Thoracic aorta (tissue), 2 donors: ENCODE results near the gene GRM6. TPM values are rescaled to one million over a fixed set of nuclear protein-coding genes. Genes with fewer than 3 reads are reported as not detected.

ENCODE experiments used
- ATAC-seq: fragments of 150-250 bp; one replicate; pipeline ENCODE4 v1.8.0; 2017; ENCODE audit warnings: low read depth; ENCODE audit not compliant: insufficient number of reproducible peaks, low FRiP score
- DNase-seq: peaks from one replicate; pipeline ENCODE4 v3.0.0-alpha.2; 2020; ENCODE audit warnings: low spot score
- H3K27ac ChIP-seq, 2 donors: fragments of 200-600 bp; sonication (generic); 1 replicate in 1 of 2; 2 replicates in 1 of 2; pipeline ENCODE4 v1.5.1; 2016; ENCODE audit warnings: mild to moderate bottlenecking in 2 of 2, moderate library complexity in 2 of 2
- H3K27me3 ChIP-seq: fragments of 200-600 bp; sonication (generic); replicated peaks from 2 replicates; pipeline ENCODE4 v1.6.0; 2016; ENCODE audit warnings: mild to moderate bottlenecking; ENCODE audit not compliant: insufficient read depth
- H3K36me3 ChIP-seq: fragments of 200-600 bp; sonication (generic); one replicate; pipeline ENCODE4 v1.5.1; 2016
- H3K4me1 ChIP-seq, 2 donors: fragments of 200-600 bp; sonication (generic); 1 replicate in 1 of 2; 2 replicates in 1 of 2; pipeline versions ENCODE4 v1.5.1 to v1.6.0; 2016; ENCODE audit warnings: low read depth in 2 of 2, mild to moderate bottlenecking in 1 of 2; ENCODE audit not compliant: control insufficient read depth in 1 of 2
- H3K4me3 ChIP-seq: fragments of 200-600 bp; sonication (generic); 2 replicates; pipeline ENCODE4 v1.5.1; 2016; ENCODE audit warnings: mild to moderate bottlenecking
- H3K9me3 ChIP-seq: fragments of 200-600 bp; sonication (generic); 2 replicates; pipeline ENCODE4 v1.5.1; 2016
- total RNA-seq, 2 donors: library from RNA; depleted of rRNA; stranded (reverse); fragments of >200 nt; gene quantifications; one replicate each; pipeline versions ENCODE4 v1.1.0 to v1.2.3, GENCODE V29; 2016
- TF ChIP-seq, protein P1 (sequence below): fragments of 200-600 bp; sonication (generic); IDR thresholded peaks from one replicate; pipeline ENCODE4 v1.5.1; 2019; ENCODE audit warnings: antibody characterized with exemption

The GRM6 gene
- total RNA-seq, 2 donors from 2014 or later: not detected

GRCh38 chr5:178993955-178994579 lies 1.1 kb downstream of the GRM6 start:
- H3K27ac ChIP-seq: no peak overlapping the region
- no peaks in the 10 kb centered on the region for H3K27me3 ChIP-seq
- H3K4me1 ChIP-seq: no peaks in the 10 kb centered on the region
- TF ChIP-seq, protein P1, sequence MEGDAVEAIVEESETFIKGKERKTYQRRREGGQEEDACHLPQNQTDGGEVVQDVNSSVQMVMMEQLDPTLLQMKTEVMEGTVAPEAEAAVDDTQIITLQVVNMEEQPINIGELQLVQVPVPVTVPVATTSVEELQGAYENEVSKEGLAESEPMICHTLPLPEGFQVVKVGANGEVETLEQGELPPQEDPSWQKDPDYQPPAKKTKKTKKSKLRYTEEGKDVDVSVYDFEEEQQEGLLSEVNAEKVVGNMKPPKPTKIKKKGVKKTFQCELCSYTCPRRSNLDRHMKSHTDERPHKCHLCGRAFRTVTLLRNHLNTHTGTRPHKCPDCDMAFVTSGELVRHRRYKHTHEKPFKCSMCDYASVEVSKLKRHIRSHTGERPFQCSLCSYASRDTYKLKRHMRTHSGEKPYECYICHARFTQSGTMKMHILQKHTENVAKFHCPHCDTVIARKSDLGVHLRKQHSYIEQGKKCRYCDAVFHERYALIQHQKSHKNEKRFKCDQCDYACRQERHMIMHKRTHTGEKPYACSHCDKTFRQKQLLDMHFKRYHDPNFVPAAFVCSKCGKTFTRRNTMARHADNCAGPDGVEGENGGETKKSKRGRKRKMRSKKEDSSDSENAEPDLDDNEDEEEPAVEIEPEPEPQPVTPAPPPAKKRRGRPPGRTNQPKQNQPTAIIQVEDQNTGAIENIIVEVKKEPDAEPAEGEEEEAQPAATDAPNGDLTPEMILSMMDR: no peak
- ATAC-seq (no peak), DNase-seq (no peak)
- H3K4me3 ChIP-seq: no peak overlapping the region
- no peaks in the 10 kb centered on the region for H3K36me3 ChIP-seq
- H3K9me3 ChIP-seq: peaks cover 8% of the 10 kb centered on the region

- no peaks in the 10 kb centered on the region for H3K27me3 ChIP-seq
- H3K9me3 ChIP-seq: peaks cover 8% of the 10 kb centered on the region
- no peak for ATAC-seq
Observed at GRCh38 chr5:178993236-178993765, 1.8 kb downstream of the GRM6 start.

DNA sequence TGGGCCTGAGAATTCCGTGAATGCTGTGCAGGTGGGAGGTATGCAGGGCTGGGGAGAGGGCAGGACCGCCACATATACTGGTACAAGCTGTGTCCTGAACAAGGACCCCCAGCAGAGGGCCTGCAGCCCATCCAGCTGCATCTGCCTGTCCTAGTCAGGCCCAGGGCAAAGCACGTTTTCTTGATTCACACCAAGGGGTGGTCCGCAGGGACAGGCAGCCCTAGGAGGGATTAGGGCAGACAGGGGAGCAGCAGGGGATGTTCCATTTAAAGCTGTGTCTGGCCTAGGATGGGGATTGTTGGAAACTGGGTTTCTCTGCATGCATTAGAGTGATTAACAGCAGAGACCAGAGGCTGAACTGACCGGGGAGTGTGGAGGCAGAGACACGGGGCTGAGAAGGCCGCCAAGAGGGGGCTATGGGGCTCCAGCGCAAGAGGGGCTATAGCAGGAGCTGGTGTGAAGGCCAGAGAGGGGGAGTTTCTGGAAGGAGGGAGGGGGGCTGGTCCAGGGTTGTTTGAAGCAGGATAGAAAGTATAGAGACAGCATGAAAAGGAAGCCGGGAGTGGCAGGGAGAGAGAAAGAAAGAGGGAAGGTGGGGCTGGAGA lies 2.7 kb downstream of the GRM6 start:
- H3K27me3 ChIP-seq: no peaks in the 10 kb centered on the region
- H3K36me3 ChIP-seq: no peaks in the 10 kb centered on the region
- peaks cover 9% of the 10 kb centered on the region for H3K9me3 ChIP-seq
- TF ChIP-seq, protein P1: no peak
- H3K4me3 ChIP-seq: no peak overlapping the region
- no peak overlapping the region for H3K27ac ChIP-seq
- H3K4me1 ChIP-seq: no peaks in the 10 kb centered on the region
- ATAC-seq: no peak
- DNase-seq: no peak

More at GRCh38 chr5:178993236-178993765, 1.8 kb downstream of the GRM6 start:
- Histone ChIP-seq H3K36me3 (no peaks in the 10 kb centered on the region), H3K4me1 (no peaks in the 10 kb centered on the region), H3K27ac (no peak overlapping the region), H3K4me3 (no peak overlapping the region)
- TF ChIP-seq, protein P1: no peak
- no peak for DNase-seq

GRCh38 chr5:178991190-178992145 lies 3.7 kb downstream of the GRM6 start:
- ATAC-seq: no peak
- no peaks in the 10 kb centered on the region for H3K4me1 ChIP-seq
- TF ChIP-seq, protein P1: no peak
- H3K4me3 ChIP-seq: no peak overlapping the region
- H3K27me3 ChIP-seq: no peaks in the 10 kb centered on the region
- DNase-seq: no peak
- no peaks in the 10 kb centered on the region for H3K36me3 ChIP-seq
- H3K27ac ChIP-seq: no peak overlapping the region
- peaks cover 15% of the 10 kb centered on the region for H3K9me3 ChIP-seq

DNA sequence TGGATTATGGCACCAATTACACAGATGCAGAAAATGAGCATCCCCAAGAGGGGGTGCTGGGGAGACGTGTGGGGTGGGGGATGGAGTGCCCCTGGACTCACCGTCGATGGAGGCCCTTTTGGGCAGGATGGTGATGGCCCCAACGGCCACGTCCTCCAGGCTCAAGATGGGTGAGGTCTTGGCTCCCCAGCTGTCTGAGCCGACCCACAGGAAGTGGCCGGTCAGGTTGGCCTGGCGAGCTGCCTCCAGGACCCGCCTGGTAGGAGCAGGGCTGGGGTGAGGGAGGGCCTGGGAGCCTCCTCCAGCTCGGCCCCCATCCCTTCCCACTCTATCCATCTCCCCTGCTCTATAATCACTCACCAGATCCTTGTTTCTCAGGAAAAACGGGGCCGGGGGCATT lies 4.6 kb downstream of the GRM6 start:
- peaks cover 24% of the 10 kb centered on the region for H3K9me3 ChIP-seq
- DNase-seq (no peak), ATAC-seq (no peak)

More for the DNA sequence above, 4.6 kb downstream of the GRM6 start:
- H3K27ac ChIP-seq: no peak overlapping the region
- TF ChIP-seq, protein P1: no peak
- no peaks in the 10 kb centered on the region for H3K36me3 ChIP-seq
- no peak overlapping the region for H3K4me3 ChIP-seq
- H3K4me1 ChIP-seq: no peaks in the 10 kb centered on the region
- no peaks in the 10 kb centered on the region for H3K27me3 ChIP-seq
